HCT116 (cell line): ENCODE results near the gene ETFA. TPM values are rescaled to one million over a fixed set of nuclear protein-coding genes. Genes with fewer than 3 reads are reported as not detected.

Experiments
- ATAC-seq: fragments of 200-7000 bp; cut with Tn5 transposase; 2 replicates; pipeline ENCODE4 v1.9.1; 2020; ENCODE audit warnings: mild to moderate bottlenecking, moderate library complexity
- BruUV-seq: library from RNA; stranded (reverse); fragments of 400-500 nt; replicated peaks from 2 replicates; lab custom pipeline; 2021; lab: Mats Ljungman, UMichigan
- CTCF ChIA-PET: fragments of 300-600 bp; sonication (Branson Sonifier 250); formaldehyde crosslinking; loops from one replicate; lab custom pipeline; 2021; ENCODE audit warnings: antibody characterized with exemption; lab: Charles Lee
- POLR2A ChIA-PET: fragments of 300-600, 350-600 bp; sonication (Branson Sonifier 250); formaldehyde crosslinking; loops from one replicate; lab custom pipeline; 2021; ENCODE audit warnings: antibody characterized with exemption; lab: Charles Lee
- RAD21 ChIA-PET, 2 experiments: fragments of 300-600 bp; sonication (Branson Sonifier 250); formaldehyde crosslinking; loops; one replicate each; lab custom pipeline; 2023; ENCODE audit warnings: low total read pairs in 2 of 2; ENCODE audit not compliant: uncharacterized antibody in 2 of 2, unreplicated experiment in 2 of 2, low non-redundant PET in 1 of 2; lab: Charles Lee
- DNase-seq: peaks from one replicate; pipeline ENCODE4 v3.0.0-alpha.2; 2010; ENCODE audit warnings: low read depth, low spot score
- H2AFZ ChIP-seq: fragments of 200-600 bp; shearing (Covaris generic), sonication (generic); 2 replicates; pipeline ENCODE4 v1.6.1; 2017; ENCODE audit warnings: low read depth, mixed run types, mixed read lengths, antibody characterized with exemption, low read length; ENCODE audit not compliant: poor library complexity, severe bottlenecking
- H3K27ac ChIP-seq: 2 replicates; pipeline ENCODE4 v1.5.1; 2012; ENCODE audit warnings: low read depth, low read length
- H3K27me3 ChIP-seq: fragments of 200-600 bp; sonication (generic); 2 replicates; pipeline ENCODE4 v1.6.1; 2016; ENCODE audit warnings: mixed run types, low read length, mixed read lengths; ENCODE audit not compliant: insufficient read depth
- H3K36me3 ChIP-seq, 2 experiments: fragments of 200-500 bp in 1 of 2; fragments of 200-600 bp in 1 of 2; sonication (Bioruptor generic) in 1 of 2; sonication (generic) in 1 of 2; 2 replicates each; pipeline versions ENCODE4 v1.5.1 to v1.6.1; 2014 to 2016; ENCODE audit warnings: low read length in 2 of 2, inconsistent platforms in 1 of 2, mixed read lengths in 1 of 2, mixed run types in 1 of 2; ENCODE audit not compliant: insufficient read depth in 2 of 2, control insufficient read depth in 1 of 2
- H3K4me1 ChIP-seq, 2 experiments: fragments of 200-600 bp in 1 of 2; sonication (generic) in 1 of 2; 2 replicates each; pipeline versions ENCODE4 v1.5.1 to v1.6.1; 2012 to 2017; ENCODE audit warnings: low read length in 2 of 2, inconsistent platforms in 1 of 2, mild to moderate bottlenecking in 1 of 2, mixed read lengths in 1 of 2, mixed run types in 1 of 2, moderate library complexity in 1 of 2; ENCODE audit not compliant: insufficient read depth in 2 of 2, control insufficient read depth in 1 of 2
- H3K4me2 ChIP-seq: fragments of 200-600 bp; sonication (generic); 2 replicates; pipeline ENCODE4 v1.6.1; 2017; ENCODE audit warnings: mixed run types, low read length, mixed read lengths
- H3K4me3 ChIP-seq, 2 experiments: fragments of 200-600 bp in 1 of 2; sonication (generic) in 1 of 2; replicated peaks in 1 of 2; 2 replicates each; pipeline ENCODE4 v1.5.1; 2011 to 2016; ENCODE audit warnings: low read length in 2 of 2, control low read depth in 1 of 2, low read depth in 1 of 2, mild to moderate bottlenecking in 1 of 2, mixed read lengths in 1 of 2, mixed run types in 1 of 2
- H3K79me2 ChIP-seq: fragments of 200-600 bp; sonication (generic); 2 replicates; pipeline ENCODE4 v1.6.1; 2017; ENCODE audit warnings: mild to moderate bottlenecking, mixed run types, low read length, moderate library complexity, mixed read lengths; ENCODE audit not compliant: insufficient read depth
- H3K9ac ChIP-seq: fragments of 200-600 bp; sonication (generic); 2 replicates; pipeline ENCODE4 v1.6.1; 2016; ENCODE audit warnings: low read length, mixed read lengths
- H3K9me2 ChIP-seq: fragments of 200-600 bp; sonication (generic), shearing (Covaris generic); 2 replicates; pipeline ENCODE4 v1.6.1; 2017; ENCODE audit warnings: mixed run types, mild to moderate bottlenecking, moderate library complexity; ENCODE audit not compliant: insufficient read depth
- H3K9me3 ChIP-seq, 2 experiments: fragments of 200-500 bp in 1 of 2; fragments of 200-600 bp in 1 of 2; sonication (Bioruptor generic) in 1 of 2; sonication (generic) in 1 of 2; 2 replicates each; pipeline ENCODE4 v1.6.1; 2014 to 2017; ENCODE audit warnings: low read length in 2 of 2, mixed read lengths in 2 of 2, inconsistent platforms in 1 of 2, low read depth in 1 of 2, mild to moderate bottlenecking in 1 of 2, mixed run types in 1 of 2, moderate library complexity in 1 of 2; ENCODE audit not compliant: control insufficient read depth in 1 of 2, insufficient read depth in 1 of 2
- H4K20me1 ChIP-seq: fragments of 200-600 bp; sonication (generic), shearing (Covaris generic); 2 replicates; pipeline ENCODE4 v1.6.1; 2017; ENCODE audit warnings: mixed run types, mild to moderate bottlenecking, moderate library complexity; ENCODE audit not compliant: insufficient read depth
- CBX3 ChIP-seq: IDR thresholded peaks from 2 replicates; pipeline ENCODE4 v1.6.1; 2012; ENCODE audit warnings: low read depth
- ELF1 ChIP-seq: IDR thresholded peaks from 2 replicates; pipeline ENCODE4 v1.6.1; 2012; ENCODE audit warnings: low read depth, borderline replicate concordance
- JUND ChIP-seq: IDR thresholded peaks from 2 replicates; pipeline ENCODE4 v1.6.1; 2012
- POLR2A ChIP-seq: IDR thresholded peaks from 2 replicates; pipeline ENCODE4 v1.7.0; 2011; ENCODE audit warnings: borderline replicate concordance; ENCODE audit not compliant: insufficient read depth, insufficient read length; ENCODE audit errors: extremely low read depth
- POLR2AphosphoS5 ChIP-seq: IDR thresholded peaks from 2 replicates; pipeline ENCODE4 v1.6.1; 2011; ENCODE audit warnings: mild to moderate bottlenecking, low read depth, low read length, moderate library complexity
- RAD21 ChIP-seq: IDR thresholded peaks from 2 replicates; pipeline ENCODE4 v1.6.1; 2012; ENCODE audit warnings: low read depth, mild to moderate bottlenecking
- SIN3A ChIP-seq: IDR thresholded peaks from 2 replicates; pipeline ENCODE4 v1.6.1; 2012; ENCODE audit warnings: low read depth
- SP1 ChIP-seq: IDR thresholded peaks from 2 replicates; pipeline ENCODE4 v1.6.1; 2012; ENCODE audit warnings: low read depth
- SRF ChIP-seq: IDR thresholded peaks from 2 replicates; pipeline ENCODE4 v1.6.1; 2012; ENCODE audit warnings: low read depth
- ZBTB33 ChIP-seq: IDR thresholded peaks from 2 replicates; pipeline ENCODE4 v1.6.1; 2011; ENCODE audit warnings: mild to moderate bottlenecking, low read length, moderate library complexity; ENCODE audit not compliant: insufficient replicate concordance; ENCODE audit errors: extremely low read depth
- ZFX ChIP-seq: fragments of 450-650 bp; IDR thresholded peaks from 2 replicates; pipeline ENCODE4 v1.6.1; 2017
- intact Hi-C: fragments of 100-400 bp; cut with micrococcal nuclease; formaldehyde crosslinking; loops from 2 replicates; pipeline ENCODE4 v1.10.0; 2022
- total RNA-seq: library from RNA; stranded (reverse); gene quantifications from one replicate; pipeline ENCODE4 v1.2.1, GENCODE V29; 2021; ENCODE audit not compliant: unreplicated experiment
- TF ChIP-seq, protein P1 (sequence below): IDR thresholded peaks from 2 replicates; pipeline ENCODE4 v1.6.1; 2012

The ETFA gene
- total RNA-seq, 1 experiment from 2014 or later = 144 TPM

- Histone ChIP-seq H3K36me3 (no peaks in the 10 kb centered on the region), H4K20me1 (no peaks in the 10 kb centered on the region), H3K27ac (no peak overlapping the region), H3K9me2 (no peaks in the 10 kb centered on the region), H3K9ac (no peak overlapping the region), H3K4me1 (0 out of 4 replicates have a peak, but pooled peaks cover 2 to 4% of the 10 kb centered on the region in 2 experiments), H3K27me3 (no peaks in the 10 kb centered on the region), H3K4me2 (no peak overlapping the region), H3K9me3 (no peaks in the 10 kb centered on the region), H3K4me3 (no peak overlapping the region), H3K79me2 (no peaks in the 10 kb centered on the region), H2AFZ (no peak overlapping the region)
- TF ChIP-seq SIN3A = no peak
- TF ChIP-seq ZFX = no peak
- POLR2A ChIA-PET = interaction anchor here (3.9 kb wide), 1 partner anchor 17 kb away, joined by 20 read pairs; the partner anchor contains the start of gene ISL2
- no peak for ATAC-seq
- no peak for DNase-seq
- CTCF ChIA-PET = no interaction called here
- RAD21 ChIA-PET = no interaction called here
- no TSS peak for BruUV-seq
- intact Hi-C loops = no loop called here
Measured at GRCh38 chr15:76353023-76353577, 41.8 kb upstream of the ETFA start.

GRCh38 chr15:76349301-76350070 lies 38.2 kb upstream of the ETFA start:
- intact Hi-C loops = no loop called here

More at GRCh38 chr15:76349301-76350070, 38.2 kb upstream of the ETFA start:
- ChIA-PET CTCF (interaction anchor here (1.3 kb wide), 1 partner anchor 164 kb away, joined by 3 read pairs; no protein-coding TSS in a partner anchor), RAD21 (interaction anchor here in 1 of 2 experiments (0.7 kb wide), 1 partner anchor 164 kb away, joined by 4 read pairs; no protein-coding TSS in a partner anchor), POLR2A (interaction anchor here (6.6 kb wide), 1 partner anchor 13 kb away, joined by 39 read pairs; the partner anchor contains the start of gene ISL2)
- peaks cover 5 to 11% of the 10 kb centered on the region in 2 experiments; a peak in 2 of 4 replicates for H3K4me1 ChIP-seq
- no peak overlapping the region for H3K4me2 ChIP-seq
- no peak overlapping the region for H3K9ac ChIP-seq
- no peaks in the 10 kb centered on the region for H3K27me3 ChIP-seq
- no peaks in the 10 kb centered on the region for H3K36me3 ChIP-seq
- no peak overlapping the region for H3K27ac ChIP-seq
- ATAC-seq (no peak), DNase-seq (no peak)
- H3K4me3 ChIP-seq = no peak overlapping the region
- TF ChIP-seq CBX3 (no peak), SRF (no peak), RAD21 (no peak), POLR2A (no peak), ZBTB33 (no peak), ELF1 (no peak), POLR2AphosphoS5 (no peak), JUND (no peak), SP1 (no peak)
- TF ChIP-seq, protein P1, sequence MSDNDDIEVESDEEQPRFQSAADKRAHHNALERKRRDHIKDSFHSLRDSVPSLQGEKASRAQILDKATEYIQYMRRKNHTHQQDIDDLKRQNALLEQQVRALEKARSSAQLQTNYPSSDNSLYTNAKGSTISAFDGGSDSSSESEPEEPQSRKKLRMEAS = no peak
- no peak overlapping the region for H2AFZ ChIP-seq
- no TSS peak for BruUV-seq
- H4K20me1 ChIP-seq = no peaks in the 10 kb centered on the region
- H3K9me3 ChIP-seq = no peaks in the 10 kb centered on the region
- H3K79me2 ChIP-seq = no peaks in the 10 kb centered on the region
- no peaks in the 10 kb centered on the region for H3K9me2 ChIP-seq
